ENCODE measurements around the gene PLD6. TPM values are rescaled to one million over a fixed set of nuclear protein-coding genes. Genes with fewer than 3 reads are reported as not detected.

The PLD6 gene
- total RNA-seq, 1 experiment from 2014 or later: 1.2 TPM

DNA sequence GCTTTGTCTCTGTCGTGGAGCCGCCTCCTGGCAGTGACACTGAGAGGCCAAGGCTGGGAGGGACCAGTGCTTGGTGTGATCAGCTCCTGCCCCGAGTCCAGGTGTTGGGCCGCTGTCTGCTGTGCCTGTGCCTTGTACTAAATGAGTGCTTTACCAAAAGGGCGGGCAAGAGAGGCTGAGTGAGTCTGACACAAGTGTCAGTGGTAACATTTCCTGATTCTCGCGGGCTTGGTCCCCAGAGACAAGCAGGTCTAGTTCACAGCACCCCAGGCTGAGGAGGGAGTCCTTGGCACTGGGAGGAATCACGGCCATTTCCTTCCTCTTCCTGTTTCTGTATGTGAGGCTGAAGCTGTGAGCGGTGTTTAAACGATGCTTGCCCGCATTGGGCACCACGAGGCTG lies 30.2 kb downstream of the PLD6 start:
- no peak for TF ChIP-seq ZSCAN18 (CRISPR knock-in tag; IDR thresholded peaks at IDR 0.05)
- TF ChIP-seq AFF4 (CRISPR knock-in tag; IDR thresholded peaks at IDR 0.05; ENCODE audit: borderline replicate concordance): no peak
- no peak for TF ChIP-seq ZNF317 (CRISPR knock-in tag; IDR thresholded peaks at IDR 0.05; ENCODE audit: borderline replicate concordance, low read depth)
- no peak for TF ChIP-seq ZBTB43 (CRISPR knock-in tag; IDR thresholded peaks at IDR 0.05)
- TF ChIP-seq, protein P1, sequence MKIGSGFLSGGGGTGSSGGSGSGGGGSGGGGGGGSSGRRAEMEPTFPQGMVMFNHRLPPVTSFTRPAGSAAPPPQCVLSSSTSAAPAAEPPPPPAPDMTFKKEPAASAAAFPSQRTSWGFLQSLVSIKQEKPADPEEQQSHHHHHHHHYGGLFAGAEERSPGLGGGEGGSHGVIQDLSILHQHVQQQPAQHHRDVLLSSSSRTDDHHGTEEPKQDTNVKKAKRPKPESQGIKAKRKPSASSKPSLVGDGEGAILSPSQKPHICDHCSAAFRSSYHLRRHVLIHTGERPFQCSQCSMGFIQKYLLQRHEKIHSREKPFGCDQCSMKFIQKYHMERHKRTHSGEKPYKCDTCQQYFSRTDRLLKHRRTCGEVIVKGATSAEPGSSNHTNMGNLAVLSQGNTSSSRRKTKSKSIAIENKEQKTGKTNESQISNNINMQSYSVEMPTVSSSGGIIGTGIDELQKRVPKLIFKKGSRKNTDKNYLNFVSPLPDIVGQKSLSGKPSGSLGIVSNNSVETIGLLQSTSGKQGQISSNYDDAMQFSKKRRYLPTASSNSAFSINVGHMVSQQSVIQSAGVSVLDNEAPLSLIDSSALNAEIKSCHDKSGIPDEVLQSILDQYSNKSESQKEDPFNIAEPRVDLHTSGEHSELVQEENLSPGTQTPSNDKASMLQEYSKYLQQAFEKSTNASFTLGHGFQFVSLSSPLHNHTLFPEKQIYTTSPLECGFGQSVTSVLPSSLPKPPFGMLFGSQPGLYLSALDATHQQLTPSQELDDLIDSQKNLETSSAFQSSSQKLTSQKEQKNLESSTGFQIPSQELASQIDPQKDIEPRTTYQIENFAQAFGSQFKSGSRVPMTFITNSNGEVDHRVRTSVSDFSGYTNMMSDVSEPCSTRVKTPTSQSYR (CRISPR knock-in tag; IDR thresholded peaks at IDR 0.05): no peak
- TF ChIP-seq, protein P2, sequence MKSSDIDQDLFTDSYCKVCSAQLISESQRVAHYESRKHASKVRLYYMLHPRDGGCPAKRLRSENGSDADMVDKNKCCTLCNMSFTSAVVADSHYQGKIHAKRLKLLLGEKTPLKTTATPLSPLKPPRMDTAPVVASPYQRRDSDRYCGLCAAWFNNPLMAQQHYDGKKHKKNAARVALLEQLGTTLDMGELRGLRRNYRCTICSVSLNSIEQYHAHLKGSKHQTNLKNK (CRISPR knock-in tag; IDR thresholded peaks at IDR 0.05): no peak
- no peak for TF ChIP-seq RORB (CRISPR knock-in tag; IDR thresholded peaks at IDR 0.05)
- TF ChIP-seq MXD4 (CRISPR knock-in tag; IDR thresholded peaks at IDR 0.05; ENCODE audit: borderline replicate concordance): no peak
- TF ChIP-seq, protein P3, sequence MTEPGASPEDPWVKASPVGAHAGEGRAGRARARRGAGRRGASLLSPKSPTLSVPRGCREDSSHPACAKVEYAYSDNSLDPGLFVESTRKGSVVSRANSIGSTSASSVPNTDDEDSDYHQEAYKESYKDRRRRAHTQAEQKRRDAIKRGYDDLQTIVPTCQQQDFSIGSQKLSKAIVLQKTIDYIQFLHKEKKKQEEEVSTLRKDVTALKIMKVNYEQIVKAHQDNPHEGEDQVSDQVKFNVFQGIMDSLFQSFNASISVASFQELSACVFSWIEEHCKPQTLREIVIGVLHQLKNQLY (CRISPR knock-in tag; IDR thresholded peaks at IDR 0.05): no peak
- TF ChIP-seq ZNF232 (CRISPR knock-in tag; IDR thresholded peaks at IDR 0.05): no peak
- no peak for TF ChIP-seq TP53 (CRISPR knock-in tag; IDR thresholded peaks at IDR 0.05)
- TF ChIP-seq EMX1 (CRISPR knock-in tag; IDR thresholded peaks at IDR 0.05): no peak
- TF ChIP-seq GRHL2 (CRISPR knock-in tag; IDR thresholded peaks at IDR 0.05; ENCODE audit: insufficient replicate concordance, severe bottlenecking): no peak
- no peak for TF ChIP-seq CREB1 (CRISPR knock-in tag; IDR thresholded peaks at IDR 0.05)
- H3K27ac Mint-ChIP-seq: no peak overlapping the region
- CTCF ChIA-PET: interaction anchor here (1.2 to 2.2 kb wide), 2 partner anchors 29 to 34 kb away, joined by 4 to 7 read pairs; no protein-coding TSS in a partner anchor
- no peaks in the 10 kb centered on the region for H3K27me3 Mint-ChIP-seq (ENCODE audit: low read depth)
- DNase-seq (ENCODE audit: low spot score) (no peak), ATAC-seq (no peak)
- peaks cover 10% of the 10 kb centered on the region; the same call in 1 of the 2 replicates for H3K4me1 Mint-ChIP-seq
- H3K9me3 Mint-ChIP-seq: no peaks in the 10 kb centered on the region
- no peak overlapping the region for H3K4me3 Mint-ChIP-seq
- POLR2A ChIA-PET: no interaction called here
- H3K36me3 Mint-ChIP-seq: peaks cover 49% of the 10 kb centered on the region

DNA sequence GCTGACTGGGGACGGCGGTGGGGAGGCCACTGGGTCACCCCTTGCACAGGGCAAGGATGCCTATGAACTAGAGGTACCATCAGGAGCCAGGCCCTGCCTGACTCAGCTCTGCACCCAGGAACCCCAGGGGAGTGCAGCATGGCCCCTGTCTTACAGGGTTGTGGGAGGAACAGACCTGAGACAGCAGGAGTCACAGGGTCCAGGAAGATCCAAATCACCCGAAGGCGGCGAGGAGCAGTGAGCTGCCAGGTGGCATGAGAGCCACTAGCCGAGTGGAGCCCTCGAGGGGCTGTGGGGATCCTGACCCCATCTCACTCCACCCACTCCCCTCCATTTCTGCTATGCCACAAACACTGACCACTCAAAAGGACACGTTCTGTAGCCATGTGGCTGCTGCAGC lies 30.8 kb downstream of the PLD6 start:
- CTCF ChIA-PET: interaction anchor here (1.2 to 2.2 kb wide), 2 partner anchors 29 to 33 kb away, joined by 4 to 7 read pairs; no protein-coding TSS in a partner anchor
- TF ChIP-seq NR2C2 (CRISPR knock-in tag; IDR thresholded peaks at IDR 0.05) (no peak), IRF1 (CRISPR knock-in tag; IDR thresholded peaks at IDR 0.05) (no peak), SMAD3 (CRISPR knock-in tag; IDR thresholded peaks at IDR 0.05; ENCODE audit: borderline replicate concordance) (no peak), ZNF671 (CRISPR knock-in tag; IDR thresholded peaks at IDR 0.05) (no peak), AR (CRISPR knock-in tag; IDR thresholded peaks at IDR 0.05) (no peak), RELA (CRISPR knock-in tag; IDR thresholded peaks at IDR 0.05; ENCODE audit: borderline replicate concordance) (no peak), SMAD4 (CRISPR knock-in tag; IDR thresholded peaks at IDR 0.05) (no peak), FOXK1 (CRISPR knock-in tag; IDR thresholded peaks at IDR 0.05) (no peak)

More for the DNA sequence above, 30.8 kb downstream of the PLD6 start:
- Mint-ChIP-seq H3K27me3 (ENCODE audit: low read depth) (no peaks in the 10 kb centered on the region), H3K36me3 (peaks cover 44% of the 10 kb centered on the region), H3K9me3 (no peaks in the 10 kb centered on the region), H3K4me3 (no peak overlapping the region), H3K4me1 (peaks cover 10% of the 10 kb centered on the region; the same call in 1 of the 2 replicates), H3K27ac (no peak overlapping the region)
- POLR2A ChIA-PET: no interaction called here
- DNase-seq (ENCODE audit: low spot score): no peak
- no peak for ATAC-seq

Data from WTC11 (cell line).